SU-DHL-6 (cell line): ENCODE results near the gene IFTAP.

ENCODE experiments used
- EZH2phosphoT487 ChIP-seq: fragments of 200-600 bp; sonication (generic), shearing (Covaris generic); conservative IDR thresholded peaks from 2 replicates; pipeline ENCODE4 v1.6.1; 2018; ENCODE audit warnings: mild to moderate bottlenecking, antibody characterized with exemption, low read length, moderate library complexity, mixed read lengths
- TF ChIP-seq, protein P1 (sequence below): fragments of 200-600 bp; sonication (generic); IDR thresholded peaks from one replicate; pipeline ENCODE4 v1.5.1; 2017; ENCODE audit warnings: antibody characterized with exemption, mild to moderate bottlenecking, low read length, moderate library complexity; ENCODE audit not compliant: insufficient read depth, poor library complexity, severe bottlenecking

DNA sequence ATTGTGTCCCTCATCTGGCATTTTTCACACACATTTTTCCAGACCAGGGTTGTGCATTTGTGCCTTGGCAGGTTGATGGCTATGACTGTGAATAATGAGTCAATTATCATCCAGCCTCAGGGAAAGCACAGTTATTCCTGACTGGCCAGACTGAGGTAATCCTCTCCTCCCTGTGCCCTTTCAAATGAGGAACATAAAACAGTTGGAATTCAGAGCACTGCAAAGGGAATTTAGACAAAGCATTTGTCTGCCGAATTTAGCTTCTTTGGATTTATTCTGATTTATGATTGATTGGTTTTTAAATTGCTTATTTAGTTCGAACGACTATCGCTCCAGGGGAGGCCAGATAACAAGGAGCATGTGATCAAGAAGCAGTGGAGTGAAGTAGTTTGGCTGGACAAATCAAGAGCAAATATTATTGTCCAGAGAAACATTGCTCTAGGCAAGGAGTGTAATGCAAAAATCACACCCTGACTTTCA lies 34.5 kb downstream of the IFTAP start:
- TF ChIP-seq, protein P1, sequence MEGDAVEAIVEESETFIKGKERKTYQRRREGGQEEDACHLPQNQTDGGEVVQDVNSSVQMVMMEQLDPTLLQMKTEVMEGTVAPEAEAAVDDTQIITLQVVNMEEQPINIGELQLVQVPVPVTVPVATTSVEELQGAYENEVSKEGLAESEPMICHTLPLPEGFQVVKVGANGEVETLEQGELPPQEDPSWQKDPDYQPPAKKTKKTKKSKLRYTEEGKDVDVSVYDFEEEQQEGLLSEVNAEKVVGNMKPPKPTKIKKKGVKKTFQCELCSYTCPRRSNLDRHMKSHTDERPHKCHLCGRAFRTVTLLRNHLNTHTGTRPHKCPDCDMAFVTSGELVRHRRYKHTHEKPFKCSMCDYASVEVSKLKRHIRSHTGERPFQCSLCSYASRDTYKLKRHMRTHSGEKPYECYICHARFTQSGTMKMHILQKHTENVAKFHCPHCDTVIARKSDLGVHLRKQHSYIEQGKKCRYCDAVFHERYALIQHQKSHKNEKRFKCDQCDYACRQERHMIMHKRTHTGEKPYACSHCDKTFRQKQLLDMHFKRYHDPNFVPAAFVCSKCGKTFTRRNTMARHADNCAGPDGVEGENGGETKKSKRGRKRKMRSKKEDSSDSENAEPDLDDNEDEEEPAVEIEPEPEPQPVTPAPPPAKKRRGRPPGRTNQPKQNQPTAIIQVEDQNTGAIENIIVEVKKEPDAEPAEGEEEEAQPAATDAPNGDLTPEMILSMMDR = no peak
- TF ChIP-seq EZH2phosphoT487 = no peak
